Breast epithelium (tissue), 4 donors: Measurements from ENCODE around the gene NUAK2. TPM values are rescaled to one million over a fixed set of nuclear protein-coding genes. Genes with fewer than 3 reads are reported as not detected.

Experiments
- DNase-seq, 2 donors: peaks; one replicate each; pipeline ENCODE4 v3.0.0-alpha.2; 2019; ENCODE audit warnings: low spot score in 2 of 2
- H3K27ac ChIP-seq, 2 donors: fragments of 200-600 bp; sonication (generic) in 1 of 2; one replicate each; pipeline ENCODE4 v1.5.1; 2016 to 2019; ENCODE audit warnings: mild to moderate bottlenecking in 1 of 2
- H3K27me3 ChIP-seq, 2 donors: fragments of 200-600 bp; sonication (generic) in 1 of 2; one replicate each; pipeline versions ENCODE4 v1.5.1 to v1.6.0; 2017 to 2019; ENCODE audit warnings: control low read depth in 1 of 2, mild to moderate bottlenecking in 1 of 2
- H3K36me3 ChIP-seq: fragments of 200-600 bp; one replicate; pipeline ENCODE4 v1.5.1; 2019
- H3K4me1 ChIP-seq, 2 donors: fragments of 200-600 bp; sonication (generic); one replicate each; pipeline ENCODE4 v1.5.1; 2016 to 2019; ENCODE audit warnings: control low read depth in 1 of 2
- H3K4me3 ChIP-seq, 3 donors: fragments of 200-600 bp; sonication (generic); 1 replicate in 2 of 3; 2 replicates in 1 of 3; pipeline ENCODE4 v1.5.1; 2016 to 2019; ENCODE audit warnings: mild to moderate bottlenecking in 3 of 3, moderate library complexity in 2 of 3
- H3K9me3 ChIP-seq, 2 donors: fragments of 200-600 bp; sonication (generic) in 1 of 2; one replicate each; pipeline ENCODE4 v1.5.1; 2016 to 2019; ENCODE audit warnings: control low read depth in 1 of 2
- POLR2A ChIP-seq: fragments of 450-650 bp; IDR thresholded peaks from one replicate; pipeline ENCODE4 v1.6.1; 2016; ENCODE audit warnings: antibody characterized with exemption, mild to moderate bottlenecking, moderate library complexity
- POLR2AphosphoS5 ChIP-seq, 3 donors: sonication (generic); formaldehyde crosslinking; IDR thresholded peaks; one replicate each; pipeline ENCODE4 v1.6.1; 2017; ENCODE audit warnings: antibody characterized with exemption in 3 of 3
- intact Hi-C: fragments of 100-400 bp; cut with DNase I; formaldehyde crosslinking; loops from one replicate; pipeline ENCODE4 v1.15.1; 2023; ENCODE audit warnings: low total_unique reads
- total RNA-seq, 3 donors: library from RNA; depleted of rRNA; stranded (reverse); fragments of >200 nt; gene quantifications; one replicate each; pipeline ENCODE4 v1.1.0, GENCODE V29; 2016
- TF ChIP-seq, protein P1 (sequence below), 3 donors: fragments of 450-650 bp; IDR thresholded peaks; one replicate each; pipeline ENCODE4 v1.5.1; 2016 to 2017; ENCODE audit warnings: antibody characterized with exemption in 3 of 3, mild to moderate bottlenecking in 3 of 3, moderate library complexity in 3 of 3

NUAK2 gene
- total RNA-seq, 3 donors from 2014 or later = 0.98 to 2.2 (median 1.1) TPM

DNA sequence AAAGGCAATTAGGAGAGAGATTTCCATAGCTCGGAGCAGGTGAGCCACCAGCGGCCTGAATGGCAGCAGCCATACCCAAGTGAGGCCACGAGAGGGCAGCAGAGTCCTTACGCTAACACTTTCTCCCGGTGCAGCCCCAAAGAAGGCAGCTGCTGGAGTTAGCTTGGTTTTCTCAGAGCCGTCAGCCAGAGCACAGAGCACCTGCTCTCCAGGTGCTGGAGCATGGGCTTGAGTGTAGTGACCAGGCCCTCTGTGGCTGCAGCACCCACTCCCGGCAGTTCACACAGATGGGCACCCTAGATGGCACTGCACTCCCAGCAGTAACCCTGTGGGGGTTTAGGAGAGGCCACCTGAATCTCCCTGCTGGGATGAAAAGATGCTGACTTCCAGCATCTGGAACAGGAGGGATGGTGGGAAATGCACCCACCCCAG, 48.0 kb downstream of the NUAK2 start:
- no peaks in the 10 kb centered on the region for H3K36me3 ChIP-seq
- H3K27me3 ChIP-seq = no peaks in the 10 kb centered on the region
- H3K9me3 ChIP-seq = no peaks in the 10 kb centered on the region
- no peaks in the 10 kb centered on the region for H3K4me1 ChIP-seq
- no peak overlapping the region for H3K27ac ChIP-seq
- TF ChIP-seq, protein P1, sequence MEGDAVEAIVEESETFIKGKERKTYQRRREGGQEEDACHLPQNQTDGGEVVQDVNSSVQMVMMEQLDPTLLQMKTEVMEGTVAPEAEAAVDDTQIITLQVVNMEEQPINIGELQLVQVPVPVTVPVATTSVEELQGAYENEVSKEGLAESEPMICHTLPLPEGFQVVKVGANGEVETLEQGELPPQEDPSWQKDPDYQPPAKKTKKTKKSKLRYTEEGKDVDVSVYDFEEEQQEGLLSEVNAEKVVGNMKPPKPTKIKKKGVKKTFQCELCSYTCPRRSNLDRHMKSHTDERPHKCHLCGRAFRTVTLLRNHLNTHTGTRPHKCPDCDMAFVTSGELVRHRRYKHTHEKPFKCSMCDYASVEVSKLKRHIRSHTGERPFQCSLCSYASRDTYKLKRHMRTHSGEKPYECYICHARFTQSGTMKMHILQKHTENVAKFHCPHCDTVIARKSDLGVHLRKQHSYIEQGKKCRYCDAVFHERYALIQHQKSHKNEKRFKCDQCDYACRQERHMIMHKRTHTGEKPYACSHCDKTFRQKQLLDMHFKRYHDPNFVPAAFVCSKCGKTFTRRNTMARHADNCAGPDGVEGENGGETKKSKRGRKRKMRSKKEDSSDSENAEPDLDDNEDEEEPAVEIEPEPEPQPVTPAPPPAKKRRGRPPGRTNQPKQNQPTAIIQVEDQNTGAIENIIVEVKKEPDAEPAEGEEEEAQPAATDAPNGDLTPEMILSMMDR (IDR thresholded peaks at IDR 0.05) = peak; percentile 91 to 98 (median 96)
- no peak for TF ChIP-seq POLR2A
- no peak overlapping the region for H3K4me3 ChIP-seq
- intact Hi-C loops = loop anchor here (5.0 kb wide), 1 partner anchor 49 kb away; the partner anchor contains the start of gene NUAK2
- DNase-seq = peak; percentile 82 to 91

DNA sequence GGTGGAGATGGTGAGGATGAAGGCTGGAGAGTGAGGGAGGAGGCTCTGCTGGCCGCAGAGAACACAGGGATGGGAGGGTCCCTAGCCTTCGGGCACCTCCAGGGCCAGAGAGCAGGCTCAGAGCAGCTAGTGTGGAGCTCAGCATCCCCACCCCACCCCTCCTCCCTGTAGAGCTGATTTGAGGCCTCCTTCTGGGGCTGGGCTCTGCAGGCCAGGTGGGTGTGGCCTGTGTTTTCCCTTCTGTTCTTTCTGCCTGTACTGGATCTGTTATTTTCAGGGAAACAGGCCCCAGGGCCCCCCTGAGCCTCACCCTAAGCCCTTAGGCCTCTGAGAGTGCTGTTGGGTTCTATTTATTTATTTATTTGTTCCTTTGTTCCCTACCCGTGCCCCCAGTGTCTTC, 49.0 kb downstream of the NUAK2 start:
- Histone ChIP-seq H3K9me3 (no peaks in the 10 kb centered on the region), H3K27me3 (no peaks in the 10 kb centered on the region), H3K27ac (no peak overlapping the region), H3K4me1 (no peaks in the 10 kb centered on the region), H3K36me3 (no peaks in the 10 kb centered on the region), H3K4me3 (no peak overlapping the region)
- DNase-seq = no peak
- TF ChIP-seq, protein P1 (IDR thresholded peaks at IDR 0.05) = no peak
- TF ChIP-seq POLR2A (no peak), POLR2AphosphoS5 (IDR thresholded peaks at IDR 0.05) (no peak)
- intact Hi-C loops = loop anchor here (5.0 kb wide), 1 partner anchor 50 kb away; the partner anchor contains the start of gene NUAK2

DNA sequence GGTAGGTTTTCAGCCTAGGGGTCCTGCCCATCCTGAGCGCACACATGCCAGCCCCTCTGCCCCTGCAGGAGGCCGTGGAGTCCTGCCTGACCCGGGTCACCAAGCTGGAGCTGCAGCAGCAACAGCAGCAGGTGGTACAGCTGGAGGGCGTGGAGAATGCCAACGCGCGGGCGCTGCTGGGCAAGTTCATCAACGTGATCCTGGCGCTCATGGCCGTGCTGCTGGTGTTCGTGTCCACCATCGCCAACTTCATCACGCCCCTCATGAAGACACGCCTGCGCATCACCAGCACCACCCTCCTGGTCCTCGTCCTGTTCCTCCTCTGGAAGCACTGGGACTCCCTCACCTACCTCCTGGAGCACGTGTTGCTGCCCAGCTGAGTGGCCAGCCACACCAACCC, 49.8 kb downstream of the NUAK2 start:
- intact Hi-C loops = loop anchor here (5.0 kb wide), 1 partner anchor 51 kb away; the partner anchor contains the start of gene NUAK2
- Histone ChIP-seq H3K27me3 (no peaks in the 10 kb centered on the region), H3K9me3 (no peaks in the 10 kb centered on the region), H3K27ac (no peak overlapping the region), H3K36me3 (no peaks in the 10 kb centered on the region), H3K4me1 (no peaks in the 10 kb centered on the region), H3K4me3 (no peak overlapping the region)
- DNase-seq = no peak
- TF ChIP-seq POLR2AphosphoS5 (IDR thresholded peaks at IDR 0.05) (no peak), POLR2A (no peak)
- TF ChIP-seq, protein P1 (IDR thresholded peaks at IDR 0.05) = no peak

DNA sequence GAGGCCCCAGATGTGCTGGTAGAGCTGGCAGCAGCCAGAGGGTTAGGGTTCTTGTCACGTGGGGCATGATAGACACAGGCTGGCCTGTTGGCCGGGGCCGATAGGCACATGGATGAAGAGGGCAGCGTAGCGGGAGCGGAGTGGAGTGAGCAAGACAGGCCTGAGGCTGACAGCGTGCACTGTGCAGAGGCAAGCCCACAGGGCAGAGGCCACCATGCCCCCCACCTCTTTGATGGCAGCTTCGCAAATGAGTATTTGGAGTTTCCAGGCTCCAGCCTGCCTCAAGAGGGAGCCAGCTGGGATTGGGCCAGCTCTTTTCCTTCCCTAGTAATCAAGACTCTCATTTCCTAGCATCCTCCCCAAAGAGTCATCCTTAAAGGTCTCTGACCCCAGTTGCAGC, 50.3 kb downstream of the NUAK2 start:
- intact Hi-C loops = loop anchor here (5.0 kb wide), 1 partner anchor 51 kb away; the partner anchor contains the start of gene NUAK2
- no peaks in the 10 kb centered on the region for H3K36me3 ChIP-seq
- H3K27ac ChIP-seq = no peak overlapping the region
- H3K27me3 ChIP-seq = no peaks in the 10 kb centered on the region
- no peak overlapping the region for H3K4me3 ChIP-seq
- no peaks in the 10 kb centered on the region for H3K4me1 ChIP-seq
- H3K9me3 ChIP-seq = no peaks in the 10 kb centered on the region
- TF ChIP-seq, protein P1 (IDR thresholded peaks at IDR 0.05) = no peak
- TF ChIP-seq POLR2A (no peak), POLR2AphosphoS5 (IDR thresholded peaks at IDR 0.05) (no peak)
- DNase-seq = no peak

DNA sequence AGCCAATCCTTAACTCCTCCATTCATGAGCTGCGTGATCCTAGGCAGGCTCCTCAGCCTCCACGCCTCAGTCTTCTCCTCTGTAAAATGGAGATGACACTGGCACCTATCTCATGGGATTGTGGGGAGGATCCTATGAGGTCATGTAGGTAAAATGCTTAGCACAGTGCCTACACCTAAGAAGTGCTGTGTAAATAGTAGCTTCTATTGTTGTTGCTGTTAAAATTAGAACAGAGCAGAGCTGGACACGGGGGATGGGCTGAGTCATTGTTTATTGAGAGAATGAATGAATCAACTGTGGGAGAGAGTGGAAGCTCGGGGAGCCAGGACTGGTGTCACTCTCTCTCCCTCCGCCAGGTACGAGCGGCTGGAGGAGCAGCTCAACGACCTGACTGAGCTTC, 50.8 kb downstream of the NUAK2 start:
- H3K27me3 ChIP-seq = no peaks in the 10 kb centered on the region
- no peaks in the 10 kb centered on the region for H3K36me3 ChIP-seq
- intact Hi-C loops = loop anchor here (5.0 kb wide), 1 partner anchor 52 kb away; the partner anchor contains the start of gene NUAK2
- no peak for DNase-seq
- no peaks in the 10 kb centered on the region for H3K9me3 ChIP-seq
- H3K4me1 ChIP-seq = no peaks in the 10 kb centered on the region
- H3K27ac ChIP-seq = no peak overlapping the region
- TF ChIP-seq POLR2A (no peak), POLR2AphosphoS5 (IDR thresholded peaks at IDR 0.05) (no peak)
- TF ChIP-seq, protein P1 (IDR thresholded peaks at IDR 0.05) = no peak
- H3K4me3 ChIP-seq = no peak overlapping the region
